ENCODE results near the gene EFNB2. TPM values are rescaled to one million over a fixed set of nuclear protein-coding genes. Genes with fewer than 3 reads are reported as not detected.

EFNB2 gene
- total and polyA plus RNA-seq, 4 donors, result 2.6 to 6.1 (median 3.4) TPM

DNA sequence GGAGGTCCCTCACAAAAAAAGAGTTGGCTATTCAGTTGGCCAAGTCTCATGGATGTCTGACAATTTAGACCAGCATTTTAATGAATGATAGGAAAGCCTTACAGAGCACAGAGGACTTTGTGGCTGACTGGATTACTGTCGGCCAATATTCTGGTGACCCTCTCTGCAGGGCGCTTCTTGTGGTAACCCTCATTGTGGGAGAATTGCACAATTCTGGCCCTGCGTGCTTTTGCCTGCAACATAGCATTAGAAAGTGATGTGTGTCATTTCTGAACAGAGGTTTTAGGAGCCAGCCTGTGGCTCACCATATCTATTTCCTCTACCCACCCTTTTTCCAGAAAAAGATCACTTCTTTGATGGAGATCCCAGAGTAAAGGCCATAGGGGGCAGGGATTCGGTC lies 71.4 kb downstream of the EFNB2 start:
- H3K4me3 ChIP-seq (ENCODE audit: low read depth in 1 of 3, low read length in 3 of 3), result no peak overlapping the region
- no peaks in the 10 kb centered on the region for H3K36me3 ChIP-seq (ENCODE audit: control insufficient read depth in 4 of 4, insufficient read depth in 3 of 4, low read depth in 1 of 4, low read length in 3 of 4)
- no peak for DNase-seq (ENCODE audit: low spot score)
- WGBS, result 74% methylated on average over 4 of the region's 4 CpGs
- no peak for TF ChIP-seq NR2F2 (IDR thresholded peaks at IDR 0.05)
- no peak for TF ChIP-seq HNF4A (conservative IDR thresholded peaks at IDR 0.05)
- TF ChIP-seq YY1 (IDR thresholded peaks at IDR 0.05), result no peak
- no peak for TF ChIP-seq JUND (IDR thresholded peaks at IDR 0.05)
- TF ChIP-seq FOXA1 (IDR thresholded peaks at IDR 0.05), result no peak
- no peak for TF ChIP-seq GABPA (IDR thresholded peaks at IDR 0.05 in 1 of 2, conservative IDR thresholded peaks at IDR 0.05 in 1 of 2)
- no peak for TF ChIP-seq ATF3 (IDR thresholded peaks at IDR 0.05)
- TF ChIP-seq FOXA2 (IDR thresholded peaks at IDR 0.05), result no peak
- TF ChIP-seq REST (IDR thresholded peaks at IDR 0.05), result no peak
- no peak for TF ChIP-seq RXRA (IDR thresholded peaks at IDR 0.05)
- TF ChIP-seq, protein P1, sequence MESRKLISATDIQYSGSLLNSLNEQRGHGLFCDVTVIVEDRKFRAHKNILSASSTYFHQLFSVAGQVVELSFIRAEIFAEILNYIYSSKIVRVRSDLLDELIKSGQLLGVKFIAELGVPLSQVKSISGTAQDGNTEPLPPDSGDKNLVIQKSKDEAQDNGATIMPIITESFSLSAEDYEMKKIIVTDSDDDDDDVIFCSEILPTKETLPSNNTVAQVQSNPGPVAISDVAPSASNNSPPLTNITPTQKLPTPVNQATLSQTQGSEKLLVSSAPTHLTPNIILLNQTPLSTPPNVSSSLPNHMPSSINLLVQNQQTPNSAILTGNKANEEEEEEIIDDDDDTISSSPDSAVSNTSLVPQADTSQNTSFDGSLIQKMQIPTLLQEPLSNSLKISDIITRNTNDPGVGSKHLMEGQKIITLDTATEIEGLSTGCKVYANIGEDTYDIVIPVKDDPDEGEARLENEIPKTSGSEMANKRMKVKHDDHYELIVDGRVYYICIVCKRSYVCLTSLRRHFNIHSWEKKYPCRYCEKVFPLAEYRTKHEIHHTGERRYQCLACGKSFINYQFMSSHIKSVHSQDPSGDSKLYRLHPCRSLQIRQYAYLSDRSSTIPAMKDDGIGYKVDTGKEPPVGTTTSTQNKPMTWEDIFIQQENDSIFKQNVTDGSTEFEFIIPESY (IDR thresholded peaks at IDR 0.05), result no peak
- no peak for TF ChIP-seq RAD21 (IDR thresholded peaks at IDR 0.05)
- no peak for TF ChIP-seq HNF4G (IDR thresholded peaks at IDR 0.05)
- no peak for TF ChIP-seq EGR1 (IDR thresholded peaks at IDR 0.05; ENCODE audit: low read depth in 2 of 2)
- TF ChIP-seq SP1 (IDR thresholded peaks at IDR 0.05), result no peak
- H3K9me3 ChIP-seq (ENCODE audit: control insufficient read depth in 4 of 4, low read length in 3 of 4), result no peaks in the 10 kb centered on the region
- no peaks in the 10 kb centered on the region for H3K27me3 ChIP-seq (ENCODE audit: control insufficient read depth in 4 of 4, insufficient read depth in 4 of 4, low read length in 3 of 4)
- H3K27ac ChIP-seq (ENCODE audit: low read depth in 1 of 2, low read length in 2 of 2), result no peak overlapping the region
- no peak overlapping the region for H3K9ac ChIP-seq (ENCODE audit: low read depth in 1 of 2, low read length in 2 of 2)
- no peaks in the 10 kb centered on the region for H3K4me1 ChIP-seq (ENCODE audit: control insufficient read depth in 4 of 4, insufficient read depth in 4 of 4, low read length in 3 of 4)

DNA sequence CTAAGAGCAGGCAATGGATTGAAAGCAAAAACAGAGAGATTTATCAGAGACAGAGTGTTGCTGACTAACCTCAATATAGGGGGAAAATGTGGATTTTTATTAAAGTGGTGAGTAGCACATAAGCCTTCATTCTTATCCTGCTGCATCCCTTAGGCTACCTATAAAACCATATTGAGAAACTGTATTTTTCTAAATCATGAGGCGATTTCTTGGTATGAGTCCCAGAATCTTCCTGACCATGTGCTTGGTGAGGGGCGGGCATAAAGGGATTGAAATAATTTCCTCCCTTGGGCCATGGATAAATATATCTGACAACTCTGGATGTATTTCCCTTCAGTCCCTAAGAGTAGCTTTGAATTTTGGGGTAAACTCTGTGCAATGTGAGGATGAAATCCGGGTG lies 72.8 kb downstream of the EFNB2 start:
- H3K4me1 ChIP-seq (ENCODE audit: control insufficient read depth in 4 of 4, insufficient read depth in 4 of 4, low read length in 3 of 4), result no peaks in the 10 kb centered on the region
- no peak overlapping the region for H3K4me3 ChIP-seq (ENCODE audit: low read depth in 1 of 3, low read length in 3 of 3)
- H3K27ac ChIP-seq (ENCODE audit: low read depth in 1 of 2, low read length in 2 of 2), result no peak overlapping the region
- H3K9ac ChIP-seq (ENCODE audit: low read depth in 1 of 2, low read length in 2 of 2), result no peak overlapping the region
- H3K27me3 ChIP-seq (ENCODE audit: control insufficient read depth in 4 of 4, insufficient read depth in 4 of 4, low read length in 3 of 4), result no peaks in the 10 kb centered on the region
- H3K36me3 ChIP-seq (ENCODE audit: control insufficient read depth in 4 of 4, insufficient read depth in 3 of 4, low read depth in 1 of 4, low read length in 3 of 4), result no peaks in the 10 kb centered on the region
- DNase-seq (ENCODE audit: low spot score), result no peak
- no peaks in the 10 kb centered on the region for H3K9me3 ChIP-seq (ENCODE audit: control insufficient read depth in 4 of 4, low read length in 3 of 4)
- WGBS, result 88% methylated on average over 3 of the region's 3 CpGs
- TF ChIP-seq FOXA1 (IDR thresholded peaks at IDR 0.05) (no peak), TAF1 (conservative IDR thresholded peaks at IDR 0.05) (no peak)
- TF ChIP-seq, protein P1 (IDR thresholded peaks at IDR 0.05), result no peak
- TF ChIP-seq, protein P2, sequence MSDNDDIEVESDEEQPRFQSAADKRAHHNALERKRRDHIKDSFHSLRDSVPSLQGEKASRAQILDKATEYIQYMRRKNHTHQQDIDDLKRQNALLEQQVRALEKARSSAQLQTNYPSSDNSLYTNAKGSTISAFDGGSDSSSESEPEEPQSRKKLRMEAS (IDR thresholded peaks at IDR 0.05), result no peak

Data from liver (tissue), 9 donors.